ENCODE results near the gene PCDHA6. TPM values are rescaled to one million over a fixed set of nuclear protein-coding genes. Genes with fewer than 3 reads are reported as not detected.
"Not testable (repeated sequence)": the region's sequence is repeated elsewhere in the genome, so short reads cannot be mapped to it uniquely, and the experiment has no call there.

Gene PCDHA6
- total RNA-seq, 1 experiment from 2014 or later, result not detected

DNA sequence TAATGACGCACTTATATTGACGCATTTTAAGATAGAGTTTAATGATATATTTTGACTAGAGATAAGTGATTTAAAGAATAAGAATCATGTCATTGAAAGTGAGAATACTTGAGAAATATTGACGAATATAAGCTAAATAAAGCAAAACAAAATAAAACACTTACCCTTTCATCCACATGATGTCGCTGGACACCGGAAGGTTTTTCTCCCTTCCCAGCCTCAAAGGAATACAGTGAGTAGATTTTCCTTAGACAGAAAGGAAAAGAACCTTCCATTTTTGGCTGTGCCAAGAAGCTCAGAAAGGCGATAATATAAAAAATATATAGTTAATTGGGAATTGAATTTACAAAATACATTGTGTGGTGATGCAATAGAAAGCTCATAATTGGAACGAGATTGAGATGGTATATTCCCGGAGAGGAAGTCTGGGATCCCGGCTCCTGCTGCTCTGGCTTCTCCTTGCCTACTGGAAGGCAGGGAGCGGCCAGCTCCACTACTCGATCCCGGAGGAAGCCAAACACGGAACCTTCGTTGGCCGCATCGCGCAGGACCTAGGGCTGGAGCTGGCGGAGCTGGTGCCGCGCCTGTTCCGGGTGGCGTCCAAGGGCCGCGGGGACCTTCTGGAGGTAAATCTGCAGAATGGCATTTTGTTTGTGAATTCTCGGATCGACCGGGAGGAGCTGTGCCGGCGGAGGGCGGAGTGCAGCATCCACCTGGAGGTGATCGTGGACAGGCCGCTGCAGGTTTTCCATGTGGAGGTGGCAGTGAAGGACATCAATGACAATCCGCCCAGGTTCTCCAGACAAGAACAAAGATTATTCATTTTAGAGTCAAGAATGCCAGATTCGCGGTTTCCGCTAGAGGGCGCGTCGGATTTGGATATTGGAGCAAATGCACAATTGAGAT is 6.1 kb upstream of the PCDHA6 start, which contains the start of gene PCDHA5:
PCDHA5 (plus strand) TSS at position 239 of the 906 bp plus-strand sequence.
- H3K4me3 ChIP-seq, result no peak within 1 kb of the TSS
- H3K9me2 ChIP-seq (ENCODE audit: insufficient read depth), result no peaks in the 10 kb centered on the region
- H3K36me3 ChIP-seq (ENCODE audit: low read depth), result no peaks in the 10 kb centered on the region
- H3K4me1 ChIP-seq (replicated peaks; ENCODE audit: insufficient read depth), result no peaks in the 10 kb centered on the region
- ChIA-PET CTCF (no interaction called here), POLR2A (ENCODE audit: unreplicated experiment) (no interaction called here)
- no peaks in the 10 kb centered on the region for H3K9me3 ChIP-seq (ENCODE audit: insufficient read depth, low read depth)
- intact Hi-C loops (cut with micrococcal nuclease; ENCODE audit: unreplicated experiment), result no loop called here
- no TSS peak for BruUV-seq (replicated peaks)
- H3K27ac ChIP-seq, result no peak within 1 kb of the TSS
- H4K20me1 ChIP-seq (ENCODE audit: insufficient read depth), result no peaks in the 10 kb centered on the region
- no peaks in the 10 kb centered on the region for H3K27me3 ChIP-seq (ENCODE audit: insufficient read depth, low read depth)
- TF ChIP-seq, protein P1, sequence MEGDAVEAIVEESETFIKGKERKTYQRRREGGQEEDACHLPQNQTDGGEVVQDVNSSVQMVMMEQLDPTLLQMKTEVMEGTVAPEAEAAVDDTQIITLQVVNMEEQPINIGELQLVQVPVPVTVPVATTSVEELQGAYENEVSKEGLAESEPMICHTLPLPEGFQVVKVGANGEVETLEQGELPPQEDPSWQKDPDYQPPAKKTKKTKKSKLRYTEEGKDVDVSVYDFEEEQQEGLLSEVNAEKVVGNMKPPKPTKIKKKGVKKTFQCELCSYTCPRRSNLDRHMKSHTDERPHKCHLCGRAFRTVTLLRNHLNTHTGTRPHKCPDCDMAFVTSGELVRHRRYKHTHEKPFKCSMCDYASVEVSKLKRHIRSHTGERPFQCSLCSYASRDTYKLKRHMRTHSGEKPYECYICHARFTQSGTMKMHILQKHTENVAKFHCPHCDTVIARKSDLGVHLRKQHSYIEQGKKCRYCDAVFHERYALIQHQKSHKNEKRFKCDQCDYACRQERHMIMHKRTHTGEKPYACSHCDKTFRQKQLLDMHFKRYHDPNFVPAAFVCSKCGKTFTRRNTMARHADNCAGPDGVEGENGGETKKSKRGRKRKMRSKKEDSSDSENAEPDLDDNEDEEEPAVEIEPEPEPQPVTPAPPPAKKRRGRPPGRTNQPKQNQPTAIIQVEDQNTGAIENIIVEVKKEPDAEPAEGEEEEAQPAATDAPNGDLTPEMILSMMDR (conservative IDR thresholded peaks at IDR 0.05), result no peak
- no peak for TF ChIP-seq EZH2 (IDR thresholded peaks at IDR 0.05; ENCODE audit: low read depth)
- no peak within 1 kb of the TSS for H3K4me2 ChIP-seq
- no peak within 1 kb of the TSS for H2AFZ ChIP-seq
- no peak for DNase-seq
- no peaks in the 10 kb centered on the region for H3K79me2 ChIP-seq (ENCODE audit: low read depth)
- no peaks in the 10 kb centered on the region for H3F3A ChIP-seq (ENCODE audit: insufficient read depth, low read depth)

DNA sequence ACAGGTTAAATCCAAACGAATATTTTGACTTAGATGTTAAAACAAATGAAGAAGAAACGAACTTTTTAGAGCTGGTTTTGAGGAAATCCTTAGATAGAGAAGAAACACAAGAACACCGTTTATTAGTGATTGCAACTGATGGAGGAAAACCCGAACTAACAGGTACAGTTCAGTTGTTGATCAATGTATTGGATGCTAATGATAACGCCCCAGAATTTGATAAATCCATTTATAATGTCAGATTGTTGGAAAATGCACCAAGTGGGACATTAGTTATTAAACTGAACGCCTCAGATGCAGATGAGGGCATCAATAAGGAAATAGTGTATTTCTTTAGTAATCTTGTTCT is 5.5 kb upstream of the PCDHA6 start:
- H4K20me1 ChIP-seq (ENCODE audit: insufficient read depth), result no peaks in the 10 kb centered on the region
- H3K36me3 ChIP-seq (ENCODE audit: low read depth), result no peaks in the 10 kb centered on the region
- no peak overlapping the region for H2AFZ ChIP-seq
- POLR2A ChIA-PET (ENCODE audit: unreplicated experiment), result no interaction called here
- no peak overlapping the region for H3K4me3 ChIP-seq
- no TSS peak for BruUV-seq (replicated peaks)
- no peaks in the 10 kb centered on the region for H3F3A ChIP-seq (ENCODE audit: insufficient read depth, low read depth)
- no peaks in the 10 kb centered on the region for H3K79me2 ChIP-seq (ENCODE audit: low read depth)
- no peak for DNase-seq
- H3K27me3 ChIP-seq (ENCODE audit: insufficient read depth, low read depth), result no peaks in the 10 kb centered on the region
- H3K4me2 ChIP-seq, result no peak overlapping the region
- no peak overlapping the region for H3K27ac ChIP-seq
- no peak for TF ChIP-seq EZH2 (IDR thresholded peaks at IDR 0.05; ENCODE audit: low read depth)
- TF ChIP-seq, protein P1 (conservative IDR thresholded peaks at IDR 0.05), result no peak; the same call in 1 of the 2 replicates
- H3K9me3 ChIP-seq (ENCODE audit: insufficient read depth, low read depth), result no peaks in the 10 kb centered on the region
- intact Hi-C loops (cut with micrococcal nuclease; ENCODE audit: unreplicated experiment), result no loop called here
- CTCF ChIA-PET, result no interaction called here
- no peaks in the 10 kb centered on the region for H3K4me1 ChIP-seq (replicated peaks; ENCODE audit: insufficient read depth)
- H3K9me2 ChIP-seq (ENCODE audit: insufficient read depth), result no peaks in the 10 kb centered on the region

GRCh38 chr5:140822969-140823368 is 4.8 kb upstream of the PCDHA6 start:
- H3K79me2 ChIP-seq (ENCODE audit: low read depth); H3K4me2 ChIP-seq; H4K20me1 ChIP-seq (ENCODE audit: insufficient read depth); H3K4me1 ChIP-seq (replicated peaks; ENCODE audit: insufficient read depth); H3K27me3 ChIP-seq (ENCODE audit: insufficient read depth, low read depth); H3K27ac ChIP-seq; H3K4me3 ChIP-seq; intact Hi-C loops (cut with micrococcal nuclease; ENCODE audit: unreplicated experiment); POLR2A ChIA-PET (ENCODE audit: unreplicated experiment); H3K36me3 ChIP-seq (ENCODE audit: low read depth); CTCF ChIA-PET; BruUV-seq (replicated peaks); H3K9me2 ChIP-seq (ENCODE audit: insufficient read depth); DNase-seq; H2AFZ ChIP-seq; H3K9me3 ChIP-seq (ENCODE audit: insufficient read depth, low read depth); H3F3A ChIP-seq (ENCODE audit: insufficient read depth, low read depth): not testable (repeated sequence)
